ENCODE data around the gene LHX3. TPM values are rescaled to one million over a fixed set of nuclear protein-coding genes. Genes with fewer than 3 reads are reported as not detected.
A peak's percentile ranks its signal among the peaks of the same experiment; 100 is the strongest.

Gene LHX3
- total RNA-seq, 1 donor from 2014 or later, result not detected

- ATAC-seq, result no peak
Observed at GRCh38 chr9:136179761-136180160, 25.2 kb downstream of the LHX3 start.

GRCh38 chr9:136179101-136179616 lies 25.8 kb downstream of the LHX3 start:
- ATAC-seq (no peak), DNase-seq (ENCODE audit: low spot score) (no peak)

More at GRCh38 chr9:136179761-136180160, 25.2 kb downstream of the LHX3 start:
- DNase-seq (ENCODE audit: low spot score), result no peak

GRCh38 chr9:136178773-136179075 lies 26.2 kb downstream of the LHX3 start:
- no peak for DNase-seq (ENCODE audit: low spot score)
- no peak for ATAC-seq

- no peak for ATAC-seq
Observed at GRCh38 chr9:136178061-136178772, 26.7 kb downstream of the LHX3 start.

GRCh38 chr9:136177224-136177623 lies 27.7 kb downstream of the LHX3 start:
- no peak for ATAC-seq

More at GRCh38 chr9:136178061-136178772, 26.7 kb downstream of the LHX3 start:
- DNase-seq (ENCODE audit: low spot score), result no peak

GRCh38 chr9:136175616-136176197 lies 29.2 kb downstream of the LHX3 start:
- no peak for ATAC-seq
- no peak for DNase-seq (ENCODE audit: low spot score)

More at GRCh38 chr9:136177224-136177623, 27.7 kb downstream of the LHX3 start:
- DNase-seq (ENCODE audit: low spot score), result no peak

- ATAC-seq (no peak), DNase-seq (ENCODE audit: low spot score) (no peak)
Observed at GRCh38 chr9:136174779-136175615, 29.9 kb downstream of the LHX3 start.

GRCh38 chr9:136173648-136174290 lies 31.2 kb downstream of the LHX3 start:
- ATAC-seq (no peak), DNase-seq (ENCODE audit: low spot score) (no peak)

GRCh38 chr9:136172412-136173079 lies 32.4 kb downstream of the LHX3 start:
- ATAC-seq (no peak), DNase-seq (ENCODE audit: low spot score) (no peak)

GRCh38 chr9:136171801-136172411 lies 33.0 kb downstream of the LHX3 start:
- no peak for ATAC-seq

GRCh38 chr9:136171009-136171800 lies 33.7 kb downstream of the LHX3 start:
- DNase-seq (ENCODE audit: low spot score), result no peak
- ATAC-seq, result peak; percentile 41

More at GRCh38 chr9:136171801-136172411, 33.0 kb downstream of the LHX3 start:
- DNase-seq (ENCODE audit: low spot score), result no peak

GRCh38 chr9:136170006-136170901 lies 34.7 kb downstream of the LHX3 start:
- peak; percentile 89 for ATAC-seq
- no peak for DNase-seq (ENCODE audit: low spot score)

GRCh38 chr9:136169495-136169894 lies 35.4 kb downstream of the LHX3 start:
- ATAC-seq, result no peak

GRCh38 chr9:136163248-136163850 lies 41.6 kb downstream of the LHX3 start:
- no peak for DNase-seq (ENCODE audit: low spot score)
- no peak for ATAC-seq

More at GRCh38 chr9:136169495-136169894, 35.4 kb downstream of the LHX3 start:
- no peak for DNase-seq (ENCODE audit: low spot score)

- no peak for DNase-seq (ENCODE audit: low spot score)
- ATAC-seq, result no peak
Observed at GRCh38 chr9:136160995-136161610, 43.8 kb downstream of the LHX3 start.

GRCh38 chr9:136160381-136160841 lies 44.5 kb downstream of the LHX3 start:
- ATAC-seq, result no peak
- no peak for DNase-seq (ENCODE audit: low spot score)

- no peak for DNase-seq (ENCODE audit: low spot score)
- ATAC-seq, result no peak
Observed at GRCh38 chr9:136159851-136160250, 45.1 kb downstream of the LHX3 start.
